Right atrium auricular region (tissue), 2 donors: Measurements from ENCODE around the gene ACSF3. TPM values are rescaled to one million over a fixed set of nuclear protein-coding genes. Genes with fewer than 3 reads are reported as not detected.
"Not testable (repeated sequence)": the region's sequence is repeated elsewhere in the genome, so short reads cannot be mapped to it uniquely, and the experiment has no call there.

ENCODE experiments used
- DNase-seq: peaks from one replicate; pipeline ENCODE4 v3.0.0-alpha.2; 2019; ENCODE audit warnings: low spot score
- H3K27ac ChIP-seq, 2 donors: fragments of 200-600 bp; sonication (generic); 1 replicate in 1 of 2; 2 replicates in 1 of 2; pipeline ENCODE4 v1.5.1; 2016 to 2019
- H3K27me3 ChIP-seq, 2 donors: fragments of 200-600 bp; sonication (generic); one replicate each; pipeline versions ENCODE4 v1.5.1 to v1.6.0; 2017 to 2019
- H3K36me3 ChIP-seq: fragments of 200-600 bp; sonication (generic); one replicate; pipeline ENCODE4 v1.5.1; 2016
- H3K4me1 ChIP-seq, 2 donors: fragments of 200-600 bp; sonication (generic); one replicate each; pipeline versions ENCODE4 v1.5.1 to v1.6.0; 2017 to 2019
- H3K4me3 ChIP-seq, 2 donors: fragments of 200-600 bp; sonication (generic); 1 replicate in 1 of 2; 2 replicates in 1 of 2; pipeline ENCODE4 v1.5.1; 2017 to 2019; ENCODE audit warnings: mild to moderate bottlenecking in 1 of 2, moderate library complexity in 1 of 2
- H3K9me3 ChIP-seq, 2 donors: fragments of 200-600 bp; sonication (generic); one replicate each; pipeline ENCODE4 v1.5.1; 2019
- CTCF ChIP-seq, 2 donors: fragments of 200-600 bp; sonication (generic); IDR thresholded peaks; one replicate each; pipeline ENCODE4 v1.5.1; 2019; ENCODE audit warnings: antibody characterized with exemption in 2 of 2
- total RNA-seq, 2 donors: library from RNA; depleted of rRNA; stranded (reverse); fragments of >200 nt; gene quantifications; one replicate each; pipeline ENCODE4 v1.1.0, GENCODE V29; 2016

ACSF3 gene
- total RNA-seq, 2 donors from 2014 or later = 13.4 to 15.9 TPM

- H3K9me3 ChIP-seq = no peaks in the 10 kb centered on the region
- no peak for TF ChIP-seq CTCF (IDR thresholded peaks at IDR 0.05)
- H3K36me3 ChIP-seq = no peaks in the 10 kb centered on the region
- no peak overlapping the region for H3K27ac ChIP-seq
- no peaks in the 10 kb centered on the region for H3K4me1 ChIP-seq
- H3K4me3 ChIP-seq = no peak overlapping the region
- DNase-seq = no peak
- no peaks in the 10 kb centered on the region for H3K27me3 ChIP-seq
Measured at GRCh38 chr16:89069920-89070319, 23.7 kb upstream of the ACSF3 start.

- no peak for DNase-seq
- Histone ChIP-seq H3K4me1 (no peaks in the 10 kb centered on the region), H3K27ac (no peak overlapping the region), H3K9me3 (no peaks in the 10 kb centered on the region), H3K36me3 (no peaks in the 10 kb centered on the region), H3K4me3 (no peak overlapping the region), H3K27me3 (no peaks in the 10 kb centered on the region)
- no peak for TF ChIP-seq CTCF (IDR thresholded peaks at IDR 0.05)
Measured at GRCh38 chr16:89070590-89070989, 23.1 kb upstream of the ACSF3 start.

GRCh38 chr16:89071686-89072547 is 21.7 kb upstream of the ACSF3 start:
- Histone ChIP-seq H3K4me3 (no peak overlapping the region), H3K27me3 (no peaks in the 10 kb centered on the region), H3K27ac (no peak overlapping the region), H3K4me1 (no peaks in the 10 kb centered on the region), H3K9me3 (no peaks in the 10 kb centered on the region), H3K36me3 (no peaks in the 10 kb centered on the region)
- DNase-seq = no peak
- TF ChIP-seq CTCF (IDR thresholded peaks at IDR 0.05) = no peak

- Histone ChIP-seq H3K4me3 (no peak overlapping the region), H3K4me1 (no peaks in the 10 kb centered on the region), H3K27ac (no peak overlapping the region), H3K36me3 (no peaks in the 10 kb centered on the region), H3K9me3 (no peaks in the 10 kb centered on the region), H3K27me3 (no peaks in the 10 kb centered on the region)
- DNase-seq = no peak
- no peak for TF ChIP-seq CTCF (IDR thresholded peaks at IDR 0.05)
Measured at GRCh38 chr16:89072548-89073130, 21.0 kb upstream of the ACSF3 start.

- Histone ChIP-seq H3K36me3 (no peaks in the 10 kb centered on the region), H3K4me3 (no peak overlapping the region), H3K4me1 (no peaks in the 10 kb centered on the region), H3K27me3 (no peaks in the 10 kb centered on the region), H3K27ac (no peak overlapping the region), H3K9me3 (no peaks in the 10 kb centered on the region)
- no peak for DNase-seq
- no peak for TF ChIP-seq CTCF (IDR thresholded peaks at IDR 0.05)
Measured at GRCh38 chr16:89073346-89074071, 20.1 kb upstream of the ACSF3 start.

- H3K9me3 ChIP-seq, DNase-seq, H3K27me3 ChIP-seq, H3K4me1 ChIP-seq, H3K36me3 ChIP-seq, H3K27ac ChIP-seq, H3K4me3 ChIP-seq: not testable (repeated sequence)
Measured at GRCh38 chr16:89074072-89074674, 19.5 kb upstream of the ACSF3 start.
